Naive B cell (primary cell): ENCODE results near the gene MRGPRX2. TPM values are rescaled to one million over a fixed set of nuclear protein-coding genes. Genes with fewer than 3 reads are reported as not detected.
A peak's percentile ranks its signal among the peaks of the same experiment; 100 is the strongest.

ENCODE experiments used
- ATAC-seq, 2 donors: fragments of 150-1000 bp; cut with Tn5 transposase; 2 replicates each; pipeline ENCODE4 v1.10.0; 2021; ENCODE audit warnings: low read depth in 2 of 2, mild to moderate bottlenecking in 2 of 2, moderate library complexity in 2 of 2
- DNase-seq: peaks from one replicate; pipeline ENCODE4 v3.0.0; 2022
- H3K27ac Mint-ChIP-seq, 6 donors: one replicate each; pipeline ENCODE4 v1.8.0; 2020 to 2022; ENCODE audit warnings: mild to moderate bottlenecking in 6 of 6, mixed read lengths in 6 of 6, moderate library complexity in 5 of 6, inconsistent platforms in 2 of 6
- H3K27me3 Mint-ChIP-seq, 3 donors: one replicate each; pipeline ENCODE4 v1.8.0; 2021 to 2022; ENCODE audit warnings: mixed read lengths in 3 of 3, mild to moderate bottlenecking in 1 of 3
- H3K36me3 Mint-ChIP-seq, 2 donors: one replicate each; pipeline ENCODE4 v1.8.0; 2020 to 2022; ENCODE audit warnings: mixed read lengths in 2 of 2, inconsistent platforms in 1 of 2, mild to moderate bottlenecking in 1 of 2
- H3K4me1 Mint-ChIP-seq, 3 donors: one replicate each; pipeline ENCODE4 v1.8.0; 2020 to 2022; ENCODE audit warnings: mixed read lengths in 3 of 3, inconsistent platforms in 1 of 3, mild to moderate bottlenecking in 1 of 3, moderate library complexity in 1 of 3
- H3K4me3 Mint-ChIP-seq, 8 donors: one replicate each; pipeline ENCODE4 v1.8.0; 2020 to 2022; ENCODE audit warnings: mild to moderate bottlenecking in 8 of 8, mixed read lengths in 8 of 8, moderate library complexity in 8 of 8, inconsistent platforms in 2 of 8
- H3K9me3 Mint-ChIP-seq, 7 donors: one replicate each; pipeline ENCODE4 v1.8.0; 2020 to 2022; ENCODE audit warnings: mixed read lengths in 7 of 7, mild to moderate bottlenecking in 5 of 7, inconsistent platforms in 2 of 7, moderate library complexity in 1 of 7
- polyA plus RNA-seq, 6 donors: library from polyadenylated mRNA; unstranded; fragments of 300-500 nt; fragmentation: Illumina TruSeq; gene quantifications; one replicate each; pipeline ENCODE4 v1.2.3, GENCODE V29; 2021; ENCODE audit warnings: low read depth in 6 of 6

MRGPRX2 gene
- polyA plus RNA-seq, 6 donors from 2014 or later: not detected

DNA sequence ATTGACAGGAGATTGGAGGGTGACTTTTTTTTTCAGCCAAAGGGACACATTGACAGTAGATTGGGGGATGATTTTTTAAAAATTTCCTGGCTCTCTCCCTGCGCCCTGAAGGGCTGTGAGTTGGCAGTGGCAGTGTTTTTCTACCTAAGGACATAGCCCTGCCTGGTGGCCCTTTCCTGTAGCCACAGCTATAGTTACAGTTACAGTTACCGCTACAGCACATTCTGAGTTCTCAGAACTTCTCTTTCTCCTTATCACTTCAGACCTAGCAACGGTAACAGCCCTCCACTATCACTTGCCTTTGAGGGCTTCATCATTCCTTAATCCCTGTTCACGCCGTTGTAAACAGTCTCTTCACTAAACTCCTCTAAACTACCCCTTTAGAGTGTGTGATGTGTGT, 684 bp downstream of the MRGPRX2 start:
- Mint-ChIP-seq H3K9me3 (peaks cover 0 to 2% (median 0%) of the 10 kb centered on the region in 7 donors), H3K27ac (no peak overlapping the region)

DNA sequence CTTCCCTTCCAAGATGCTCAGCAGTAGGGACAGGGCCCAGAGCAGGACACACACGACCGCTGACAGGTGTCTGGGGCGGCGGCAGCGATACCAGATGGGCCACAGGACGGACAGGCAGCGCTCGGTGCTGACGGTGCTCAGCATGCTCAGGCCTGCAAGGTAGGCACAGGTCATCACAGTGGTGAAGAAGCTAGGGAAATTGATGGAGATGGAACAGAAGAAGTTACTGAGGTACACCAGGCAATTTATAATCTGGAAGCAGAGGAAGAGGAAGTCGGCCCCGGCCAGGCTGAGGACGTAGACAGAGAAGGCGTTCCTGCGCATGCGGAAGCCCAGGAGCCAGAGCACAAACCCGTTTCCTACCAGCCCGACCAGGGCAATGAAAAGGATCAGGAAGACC, 4.6 kb downstream of the MRGPRX2 start:
- Mint-ChIP-seq H3K36me3 (no peaks in the 10 kb centered on the region), H3K27ac (no peak overlapping the region), H3K9me3 (peaks cover 0 to 15% (median 10%) of the 10 kb centered on the region in 7 donors), H3K27me3 (peaks cover 7 to 19% (median 9%) of the 10 kb centered on the region in 3 donors), H3K4me3 (no peak overlapping the region), H3K4me1 (no peaks in the 10 kb centered on the region)
- no peak for ATAC-seq
- DNase-seq: no peak

More for the DNA sequence above, 684 bp downstream of the MRGPRX2 start:
- ATAC-seq: no peak
- Mint-ChIP-seq H3K4me3 (no peak overlapping the region), H3K27me3 (peaks cover 13 to 34% (median 18%) of the 10 kb centered on the region in 3 donors), H3K4me1 (no peaks in the 10 kb centered on the region), H3K36me3 (no peaks in the 10 kb centered on the region)
- no peak for DNase-seq

DNA sequence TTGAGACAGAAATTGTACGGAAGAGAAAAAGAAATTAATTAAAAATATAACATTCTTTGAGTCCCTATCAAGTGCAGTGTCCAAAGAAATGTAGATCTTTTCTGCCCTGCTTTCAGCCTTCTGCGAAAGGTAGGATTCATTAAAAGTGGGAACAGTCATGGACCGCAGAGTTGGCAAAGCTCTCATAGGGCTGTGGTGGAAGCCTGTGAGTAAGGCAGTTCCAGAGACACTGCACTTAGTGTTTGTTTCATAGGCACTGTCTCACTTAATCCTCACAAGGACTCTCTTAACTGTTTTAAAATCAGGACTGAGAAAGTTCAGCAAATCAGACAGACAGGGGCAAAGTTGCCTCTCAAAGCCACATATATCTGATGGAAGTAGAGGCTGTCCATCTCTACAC, 5.5 kb downstream of the MRGPRX2 start:
- DNase-seq: no peak
- H3K4me3 Mint-ChIP-seq: no peak overlapping the region
- H3K4me1 Mint-ChIP-seq: no peaks in the 10 kb centered on the region
- peaks cover 7 to 15% (median 9%) of the 10 kb centered on the region in 3 donors for H3K27me3 Mint-ChIP-seq
- no peak overlapping the region for H3K27ac Mint-ChIP-seq
- ATAC-seq: no peak
- H3K9me3 Mint-ChIP-seq: peaks cover 3 to 23% (median 12%) of the 10 kb centered on the region in 7 donors
- no peaks in the 10 kb centered on the region for H3K36me3 Mint-ChIP-seq

- no peak overlapping the region for H3K27ac Mint-ChIP-seq
- H3K36me3 Mint-ChIP-seq: no peaks in the 10 kb centered on the region
- no peak overlapping the region for H3K4me3 Mint-ChIP-seq
- peaks cover 3 to 30% (median 12%) of the 10 kb centered on the region in 7 donors for H3K9me3 Mint-ChIP-seq
- ATAC-seq (no peak), DNase-seq (no peak)
- H3K4me1 Mint-ChIP-seq: no peaks in the 10 kb centered on the region
- peaks cover 3 to 9% (median 8%) of the 10 kb centered on the region in 3 donors for H3K27me3 Mint-ChIP-seq
Observed at GRCh38 chr11:19053909-19054308, 6.6 kb downstream of the MRGPRX2 start.

DNA sequence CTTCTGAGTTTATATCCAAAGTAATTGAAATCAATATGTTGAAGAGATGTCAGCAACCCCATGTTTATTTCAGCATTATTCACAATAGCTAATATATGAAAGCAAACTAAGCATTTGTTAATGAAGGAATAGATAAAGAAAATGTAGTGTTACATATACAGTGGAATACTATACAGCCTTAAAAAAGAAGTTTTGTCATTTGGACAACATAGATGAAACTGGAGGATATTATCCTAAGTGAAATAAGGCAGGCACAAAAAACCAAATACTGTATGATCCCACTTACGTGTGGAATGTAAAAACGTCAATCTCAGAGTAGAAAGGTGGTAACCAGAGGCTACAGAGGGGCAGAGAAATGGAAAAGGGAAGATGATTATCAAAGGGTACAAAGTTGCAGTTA, 10.2 kb downstream of the MRGPRX2 start:
- ATAC-seq (no peak), DNase-seq (no peak)
- Mint-ChIP-seq H3K36me3 (no peaks in the 10 kb centered on the region), H3K4me3 (no peak overlapping the region), H3K27ac (no peak overlapping the region), H3K27me3 (peaks cover 8 to 36% (median 9%) of the 10 kb centered on the region in 3 donors), H3K9me3 (peaks cover 3 to 30% (median 14%) of the 10 kb centered on the region in 7 donors), H3K4me1 (no peaks in the 10 kb centered on the region)

- Mint-ChIP-seq H3K4me1 (no peaks in the 10 kb centered on the region), H3K27me3 (peaks cover 14 to 44% (median 17%) of the 10 kb centered on the region in 3 donors), H3K36me3 (no peaks in the 10 kb centered on the region), H3K4me3 (no peak overlapping the region), H3K27ac (no peak overlapping the region), H3K9me3 (peaks cover 3 to 32% (median 18%) of the 10 kb centered on the region in 7 donors)
- DNase-seq (no peak), ATAC-seq (no peak)
Observed at GRCh38 chr11:19049351-19049750, 11.2 kb downstream of the MRGPRX2 start.

DNA sequence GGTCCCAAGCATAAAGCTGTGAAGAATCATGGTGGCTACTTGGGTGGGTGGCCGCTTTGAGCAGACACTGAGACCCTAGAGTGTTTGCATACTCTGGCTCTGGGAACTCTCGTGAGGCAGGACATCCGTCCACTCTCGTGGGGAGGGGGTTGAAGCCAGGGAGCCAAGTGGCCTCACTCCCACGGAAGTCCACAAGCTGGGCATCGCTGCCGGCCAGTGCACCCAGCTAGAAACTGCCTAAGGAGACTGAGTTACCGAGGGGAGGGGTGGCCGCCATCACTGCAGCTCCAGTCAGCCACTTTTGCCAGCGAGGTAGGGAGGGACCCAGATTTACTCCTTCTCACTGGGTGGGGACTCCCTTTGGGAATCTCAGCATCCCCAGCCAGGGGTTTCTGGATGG, 20.5 kb downstream of the MRGPRX2 start:
- H3K4me3 Mint-ChIP-seq: no peak overlapping the region
- H3K27ac Mint-ChIP-seq: no peak overlapping the region
- DNase-seq (no peak), ATAC-seq (no peak)
- H3K4me1 Mint-ChIP-seq: no peaks in the 10 kb centered on the region
- peaks cover 23 to 55% (median 51%) of the 10 kb centered on the region in 3 donors for H3K27me3 Mint-ChIP-seq
- H3K36me3 Mint-ChIP-seq: peaks cover 0 to 14% of the 10 kb centered on the region in 2 donors
- H3K9me3 Mint-ChIP-seq: peaks cover 15 to 44% (median 25%) of the 10 kb centered on the region in 7 donors

DNA sequence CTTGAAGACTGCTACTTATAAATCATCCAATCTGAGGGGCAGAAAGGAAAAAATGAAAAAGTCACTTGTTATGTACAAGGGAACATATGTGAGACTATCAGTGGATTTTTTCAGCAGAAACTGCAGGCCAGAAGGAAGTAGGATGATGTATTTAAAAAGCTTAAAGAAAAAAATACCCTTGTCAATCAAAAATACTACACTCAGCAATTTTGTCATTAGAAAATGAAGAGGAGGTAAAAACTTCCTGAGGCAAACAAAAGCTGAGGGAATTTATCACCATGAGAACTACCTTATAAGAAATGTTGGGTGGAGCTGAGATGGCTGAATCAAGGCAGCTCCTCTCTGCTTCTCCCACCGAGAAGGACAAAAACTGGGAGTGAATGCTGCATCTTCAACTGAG, 21.1 kb downstream of the MRGPRX2 start:
- no peak for DNase-seq
- peaks cover 11 to 42% (median 21%) of the 10 kb centered on the region in 7 donors for H3K9me3 Mint-ChIP-seq
- H3K27ac Mint-ChIP-seq: no peak overlapping the region
- ATAC-seq: no peak
- no peak overlapping the region for H3K4me3 Mint-ChIP-seq
- H3K27me3 Mint-ChIP-seq: peaks cover 18 to 49% (median 48%) of the 10 kb centered on the region in 3 donors
- peaks cover 0 to 14% of the 10 kb centered on the region in 2 donors for H3K36me3 Mint-ChIP-seq
- no peaks in the 10 kb centered on the region for H3K4me1 Mint-ChIP-seq

DNA sequence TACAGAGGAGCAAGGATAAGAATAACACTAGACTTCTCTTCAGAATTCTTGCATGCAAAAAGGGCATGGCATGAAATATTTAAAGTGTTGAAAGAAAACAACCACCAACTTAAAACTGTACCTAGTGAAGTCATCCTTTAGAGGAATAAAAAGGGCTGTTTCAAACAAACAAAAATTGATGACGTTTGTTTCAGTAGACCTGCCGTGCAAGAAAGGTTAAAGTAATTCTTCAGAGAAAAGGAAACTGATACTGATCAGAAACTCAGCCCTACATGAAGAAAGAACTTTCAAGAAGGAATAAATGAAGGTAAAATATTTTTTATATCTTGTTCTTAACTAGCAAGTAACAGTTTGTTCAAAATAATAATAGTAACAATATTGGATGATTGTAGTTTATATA, 27.5 kb downstream of the MRGPRX2 start:
- ATAC-seq: no peak
- DNase-seq: no peak
- H3K36me3 Mint-ChIP-seq: no peaks in the 10 kb centered on the region
- H3K9me3 Mint-ChIP-seq: peaks cover 0 to 7% (median 2%) of the 10 kb centered on the region in 7 donors
- H3K27me3 Mint-ChIP-seq: peaks cover 5 to 29% (median 8%) of the 10 kb centered on the region in 3 donors
- no peaks in the 10 kb centered on the region for H3K4me1 Mint-ChIP-seq
- H3K4me3 Mint-ChIP-seq: no peak overlapping the region
- H3K27ac Mint-ChIP-seq: no peak overlapping the region

GRCh38 chr11:19027829-19028595, 32.5 kb downstream of the MRGPRX2 start:
- ATAC-seq (no peak), DNase-seq (no peak)
- Mint-ChIP-seq H3K27me3 (peaks cover 5 to 8% (median 5%) of the 10 kb centered on the region in 3 donors), H3K36me3 (no peaks in the 10 kb centered on the region), H3K27ac (no peak overlapping the region), H3K9me3 (peaks cover 0 to 6% (median 2%) of the 10 kb centered on the region in 7 donors), H3K4me3 (no peak overlapping the region), H3K4me1 (no peaks in the 10 kb centered on the region)

GRCh38 chr11:19026862-19027261, 33.7 kb downstream of the MRGPRX2 start:
- DNase-seq (no peak), ATAC-seq (no peak)
- Mint-ChIP-seq H3K36me3 (no peaks in the 10 kb centered on the region), H3K4me1 (no peaks in the 10 kb centered on the region), H3K27ac (no peak overlapping the region), H3K9me3 (peaks cover 0 to 6% (median 2%) of the 10 kb centered on the region in 7 donors), H3K27me3 (peaks cover 0 to 8% (median 5%) of the 10 kb centered on the region in 3 donors), H3K4me3 (no peak overlapping the region)

DNA sequence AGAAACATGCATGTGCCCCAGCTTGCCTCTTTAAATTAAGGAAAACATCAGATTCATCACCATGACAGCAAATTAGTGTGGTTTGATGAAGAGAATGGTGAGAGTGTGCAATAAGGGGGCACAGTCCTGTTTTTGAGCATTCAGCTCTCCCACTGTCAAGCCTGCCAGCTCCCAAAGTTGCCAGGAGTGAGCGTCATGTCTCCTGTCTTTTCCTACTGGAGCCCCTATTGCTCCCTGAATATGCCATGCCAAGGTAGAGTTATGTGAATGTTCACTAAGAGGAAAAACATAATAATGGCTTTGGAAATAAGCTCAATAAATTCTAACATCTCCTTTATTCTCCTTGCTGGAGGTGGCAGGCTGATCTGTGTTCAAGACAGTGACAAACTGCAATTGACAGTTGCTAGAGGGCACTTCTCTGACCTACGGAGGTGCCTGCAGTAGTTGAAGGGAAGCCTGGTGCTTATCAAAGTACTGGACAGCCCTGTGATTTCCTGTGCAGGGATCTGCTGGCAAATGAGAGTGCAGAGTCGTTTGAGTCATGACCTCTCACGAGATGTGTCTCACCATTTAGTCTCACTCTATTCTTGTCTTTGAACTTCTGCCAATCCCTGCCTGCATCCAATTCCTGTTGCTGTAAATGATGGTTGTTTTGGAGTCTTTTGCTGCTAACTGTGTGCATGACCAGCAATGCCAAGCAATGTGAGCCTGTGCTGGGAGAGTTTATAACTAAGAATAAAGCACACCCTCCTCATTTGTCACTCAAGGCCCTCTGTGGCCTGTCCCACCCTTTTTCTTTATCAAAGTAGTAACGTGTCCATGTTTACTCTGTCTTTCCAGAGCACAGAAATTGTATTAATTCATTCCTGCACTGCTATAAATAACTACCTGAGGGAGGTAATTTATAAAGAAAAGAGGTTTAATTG, 34.8 kb downstream of the MRGPRX2 start:
- Mint-ChIP-seq H3K4me1 (no peaks in the 10 kb centered on the region), H3K4me3 (no peak overlapping the region), H3K27ac (peak overlapping the region in 1 of 6 donors; percentile 70), H3K36me3 (no peaks in the 10 kb centered on the region), H3K27me3 (peaks cover 0 to 8% (median 5%) of the 10 kb centered on the region in 3 donors), H3K9me3 (peaks cover 0 to 4% (median 0%) of the 10 kb centered on the region in 7 donors)
- ATAC-seq (no peak), DNase-seq (no peak)

DNA sequence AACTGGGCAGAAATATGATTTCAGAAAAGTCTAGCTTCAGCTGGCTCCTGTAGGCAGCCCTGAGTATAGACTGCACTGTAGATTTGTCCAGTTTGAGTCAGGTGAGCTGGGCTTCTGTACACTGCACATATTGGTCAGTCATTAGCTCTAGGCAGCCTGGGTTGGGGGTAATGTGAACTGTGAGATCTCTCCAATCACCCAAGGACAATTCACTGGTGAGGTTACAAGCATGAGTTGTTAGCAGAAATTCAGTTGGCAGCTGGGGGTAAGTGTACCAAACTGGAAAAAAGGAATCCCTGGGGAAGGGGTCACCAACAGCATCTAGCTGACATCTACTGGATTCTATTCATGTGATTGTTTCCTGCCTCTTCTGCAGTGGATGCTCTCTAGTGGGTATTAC, 39.7 kb downstream of the MRGPRX2 start:
- ATAC-seq (no peak), DNase-seq (no peak)
- no peaks in the 10 kb centered on the region for H3K36me3 Mint-ChIP-seq
- H3K4me1 Mint-ChIP-seq: peaks cover 0 to 5% (median 0%) of the 10 kb centered on the region in 3 donors
- H3K4me3 Mint-ChIP-seq: no peak overlapping the region
- H3K9me3 Mint-ChIP-seq: peaks cover 0 to 5% (median 0%) of the 10 kb centered on the region in 7 donors
- H3K27ac Mint-ChIP-seq: no peak overlapping the region
- no peaks in the 10 kb centered on the region for H3K27me3 Mint-ChIP-seq
